Upper lobe of left lung (tissue), 6 donors: ENCODE results near the gene SHANK3. TPM values are rescaled to one million over a fixed set of nuclear protein-coding genes. Genes with fewer than 3 reads are reported as not detected.
A peak's percentile ranks its signal among the peaks of the same experiment; 100 is the strongest.

ENCODE experiments used
- ATAC-seq, 2 donors: fragments of 200-7000 bp; cut with Tn5 transposase; one replicate each; pipeline ENCODE4 v1.9.1; 2022; ENCODE audit warnings: mild to moderate bottlenecking in 2 of 2, moderate library complexity in 2 of 2; ENCODE audit not compliant: low FRiP score in 2 of 2
- DNase-seq, 2 donors: peaks; one replicate each; pipeline ENCODE4 v3.0.0-alpha.2; 2019 to 2020
- H3K27ac ChIP-seq, 4 donors: fragments of 200-600 bp; sonication (generic); one replicate each; pipeline ENCODE4 v1.5.1; 2016 to 2019
- H3K27me3 ChIP-seq, 4 donors: fragments of 200-600 bp; sonication (generic); one replicate each; pipeline ENCODE4 v1.5.1; 2017 to 2019
- H3K36me3 ChIP-seq, 4 donors: fragments of 200-600 bp; sonication (generic); one replicate each; pipeline ENCODE4 v1.5.1; 2016 to 2019
- H3K4me1 ChIP-seq, 4 donors: fragments of 200-600 bp; sonication (generic); one replicate each; pipeline ENCODE4 v1.5.1; 2018 to 2019
- H3K4me3 ChIP-seq, 4 donors: fragments of 200-600 bp; sonication (generic); one replicate each; pipeline ENCODE4 v1.5.1; 2017 to 2019; ENCODE audit warnings: mild to moderate bottlenecking in 2 of 4, moderate library complexity in 1 of 4
- H3K9me3 ChIP-seq, 4 donors: fragments of 200-600 bp; sonication (generic); one replicate each; pipeline ENCODE4 v1.5.1; 2018 to 2019
- EP300 ChIP-seq, 4 donors: sonication (generic); formaldehyde crosslinking; IDR thresholded peaks; one replicate each; pipeline ENCODE4 v1.5.1; 2017; ENCODE audit warnings: antibody characterized with exemption in 4 of 4, control low read depth in 2 of 4
- POLR2A ChIP-seq, 4 donors: fragments of 450-650 bp; IDR thresholded peaks; one replicate each; pipeline ENCODE4 v1.5.1; 2016 to 2017; ENCODE audit warnings: antibody characterized with exemption in 4 of 4, mild to moderate bottlenecking in 2 of 4
- POLR2AphosphoS5 ChIP-seq, 2 donors: sonication (generic); formaldehyde crosslinking; IDR thresholded peaks; one replicate each; pipeline ENCODE4 v1.5.1; 2017; ENCODE audit warnings: antibody characterized with exemption in 2 of 2
- whole genome bisulfite sequencing, 2 donors: methylation state at CpG; one replicate each; pipeline ENCODE4 v1.1.5; 2017 to 2018; 5-methylcytosine and 5-hydroxymethylcytosine counted together
- total RNA-seq, 6 donors: library from RNA; depleted of rRNA in 4 of 6; stranded (reverse); fragments of >200 nt in 4 of 6; gene quantifications; one replicate each; pipeline versions ENCODE4 v1.1.0 to v1.2.1, GENCODE V29; 2016 to 2021
- TF ChIP-seq, protein P1 (sequence below), 6 experiments: fragments of 450-650 bp in 4 of 6; fragments of 200-600 bp in 2 of 6; sonication (generic) in 2 of 6; IDR thresholded peaks; one replicate each; pipeline ENCODE4 v1.5.1; 2016 to 2019; ENCODE audit warnings: antibody characterized with exemption in 6 of 6
- donor health status: DM: no; HTN: no; CAD: no; lungs with moderate emphysema.
- donor health status: DM: no; HTN: yes; CAD: no; lungs with severe emphysema.

Gene SHANK3
- total RNA-seq, 6 donors from 2014 or later = 16.6 to 105 (median 51.1) TPM

DNA sequence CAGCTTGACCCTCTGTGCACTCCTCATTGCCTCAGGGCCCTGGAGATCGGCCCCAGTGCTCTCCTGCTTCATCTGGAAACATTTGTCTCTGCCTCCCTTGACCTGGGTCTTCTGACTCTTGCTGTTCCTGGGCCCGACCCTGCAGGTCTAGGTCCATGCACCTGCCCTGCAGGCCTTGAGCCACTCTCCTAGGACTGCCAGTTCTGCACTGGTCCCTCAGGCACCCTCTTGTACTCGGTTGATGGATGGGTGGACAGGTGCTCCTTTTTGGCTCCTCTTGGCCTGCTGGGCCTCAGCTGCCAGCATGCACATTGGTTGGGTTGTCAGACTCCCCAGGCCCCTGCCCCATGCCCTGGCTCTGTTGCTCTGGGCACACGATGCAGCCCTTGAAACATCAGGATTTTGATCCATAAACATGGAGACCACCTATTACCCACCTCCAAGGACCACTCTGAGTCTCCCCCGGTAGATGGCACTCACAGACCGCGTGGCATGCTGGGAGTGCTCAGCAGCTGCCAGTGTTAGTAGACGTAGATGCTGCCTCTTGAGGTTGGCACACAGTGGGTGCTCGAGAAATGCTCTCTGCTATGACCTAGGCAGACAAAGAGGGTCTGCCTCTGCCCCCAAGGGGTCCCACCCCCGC, 45.2 kb downstream of the SHANK3 start:
- no peaks in the 10 kb centered on the region for H3K27me3 ChIP-seq
- peaks cover 9 to 26% (median 14%) of the 10 kb centered on the region in 4 donors for H3K4me1 ChIP-seq
- no peak overlapping the region for H3K27ac ChIP-seq
- DNase-seq = no peak
- H3K9me3 ChIP-seq = no peaks in the 10 kb centered on the region
- H3K36me3 ChIP-seq = peaks cover 0 to 60% (median 5%) of the 10 kb centered on the region in 4 donors
- H3K4me3 ChIP-seq = no peak overlapping the region
- TF ChIP-seq POLR2A (IDR thresholded peaks at IDR 0.05) = no peak
- no peak for TF ChIP-seq POLR2AphosphoS5 (IDR thresholded peaks at IDR 0.05)
- no peak for TF ChIP-seq EP300 (IDR thresholded peaks at IDR 0.05)
- TF ChIP-seq, protein P1, sequence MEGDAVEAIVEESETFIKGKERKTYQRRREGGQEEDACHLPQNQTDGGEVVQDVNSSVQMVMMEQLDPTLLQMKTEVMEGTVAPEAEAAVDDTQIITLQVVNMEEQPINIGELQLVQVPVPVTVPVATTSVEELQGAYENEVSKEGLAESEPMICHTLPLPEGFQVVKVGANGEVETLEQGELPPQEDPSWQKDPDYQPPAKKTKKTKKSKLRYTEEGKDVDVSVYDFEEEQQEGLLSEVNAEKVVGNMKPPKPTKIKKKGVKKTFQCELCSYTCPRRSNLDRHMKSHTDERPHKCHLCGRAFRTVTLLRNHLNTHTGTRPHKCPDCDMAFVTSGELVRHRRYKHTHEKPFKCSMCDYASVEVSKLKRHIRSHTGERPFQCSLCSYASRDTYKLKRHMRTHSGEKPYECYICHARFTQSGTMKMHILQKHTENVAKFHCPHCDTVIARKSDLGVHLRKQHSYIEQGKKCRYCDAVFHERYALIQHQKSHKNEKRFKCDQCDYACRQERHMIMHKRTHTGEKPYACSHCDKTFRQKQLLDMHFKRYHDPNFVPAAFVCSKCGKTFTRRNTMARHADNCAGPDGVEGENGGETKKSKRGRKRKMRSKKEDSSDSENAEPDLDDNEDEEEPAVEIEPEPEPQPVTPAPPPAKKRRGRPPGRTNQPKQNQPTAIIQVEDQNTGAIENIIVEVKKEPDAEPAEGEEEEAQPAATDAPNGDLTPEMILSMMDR (IDR thresholded peaks at IDR 0.05) = no peak
- 89 to 91% methylated on average over 5 to 9 of the region's 10 CpGs for WGBS, 2 donors
- ATAC-seq = no peak

DNA sequence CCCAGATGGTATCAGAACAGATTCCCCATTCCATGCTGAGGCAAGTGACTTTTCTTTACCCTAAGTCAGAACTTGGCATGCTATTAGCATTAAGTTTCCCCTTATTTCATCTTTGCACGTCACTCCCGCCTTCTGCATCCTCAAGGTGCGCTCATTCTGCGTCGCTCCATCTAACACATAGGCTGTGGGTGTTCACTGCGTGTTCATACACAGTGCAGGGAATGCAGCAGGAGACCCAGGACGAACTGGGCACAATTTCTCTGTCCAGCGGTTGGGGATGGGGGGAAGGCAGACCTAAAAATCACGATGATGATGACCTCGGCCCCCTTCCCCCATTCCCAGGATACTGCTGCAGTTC, 45.7 kb downstream of the SHANK3 start:
- Histone ChIP-seq H3K36me3 (peaks cover 0 to 63% (median 5%) of the 10 kb centered on the region in 4 donors), H3K4me1 (peaks cover 5 to 26% (median 10%) of the 10 kb centered on the region in 4 donors), H3K4me3 (no peak overlapping the region), H3K27ac (no peak overlapping the region), H3K9me3 (no peaks in the 10 kb centered on the region), H3K27me3 (no peaks in the 10 kb centered on the region)
- ATAC-seq (no peak), DNase-seq (no peak)
- TF ChIP-seq, protein P1 (IDR thresholded peaks at IDR 0.05) = no peak
- TF ChIP-seq POLR2AphosphoS5 (IDR thresholded peaks at IDR 0.05) (no peak), EP300 (IDR thresholded peaks at IDR 0.05) (no peak), POLR2A (IDR thresholded peaks at IDR 0.05) (no peak)
- 93% methylated on average over 9 to 10 of the region's 10 CpGs for WGBS, 2 donors

DNA sequence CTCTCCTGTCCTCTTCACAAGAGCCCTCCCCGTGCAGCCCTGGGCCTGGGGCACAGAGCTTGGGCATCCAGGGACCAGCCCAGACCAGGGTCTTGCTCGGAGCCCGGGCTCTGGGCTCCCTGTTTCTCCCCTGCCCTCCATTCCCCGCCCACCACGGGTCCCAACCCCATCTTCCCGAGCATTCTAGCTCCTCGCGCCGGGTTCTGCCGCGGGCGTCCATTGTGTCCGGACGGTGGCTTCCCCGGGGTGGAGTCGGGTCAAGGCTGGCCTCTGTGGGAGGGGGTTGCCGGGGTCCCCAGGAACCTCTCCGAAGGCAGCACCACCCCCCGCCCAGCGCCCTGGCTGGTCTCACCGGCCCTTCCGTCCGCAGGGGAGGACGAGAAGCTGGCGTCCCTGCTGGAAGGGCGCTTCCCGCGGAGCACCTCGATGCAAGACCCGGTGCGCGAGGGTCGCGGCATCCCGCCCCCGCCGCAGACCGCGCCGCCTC, 47.2 kb downstream of the SHANK3 start:
- ATAC-seq (no peak), DNase-seq (peak in 1 of 2 donors; percentile 67)
- Histone ChIP-seq H3K27me3 (no peaks in the 10 kb centered on the region), H3K4me1 (peaks cover 0 to 19% (median 9%) of the 10 kb centered on the region in 4 donors), H3K9me3 (no peaks in the 10 kb centered on the region), H3K4me3 (no peak overlapping the region), H3K36me3 (peaks cover 0 to 68% (median 5%) of the 10 kb centered on the region in 4 donors), H3K27ac (no peak overlapping the region)
- TF ChIP-seq, protein P1 (IDR thresholded peaks at IDR 0.05) = no peak
- TF ChIP-seq POLR2AphosphoS5 (IDR thresholded peaks at IDR 0.05) (no peak), EP300 (IDR thresholded peaks at IDR 0.05) (no peak), POLR2A (IDR thresholded peaks at IDR 0.05) (no peak)
- WGBS, 2 donors = 67 to 68% methylated on average over 22 to 40 of the region's 40 CpGs

DNA sequence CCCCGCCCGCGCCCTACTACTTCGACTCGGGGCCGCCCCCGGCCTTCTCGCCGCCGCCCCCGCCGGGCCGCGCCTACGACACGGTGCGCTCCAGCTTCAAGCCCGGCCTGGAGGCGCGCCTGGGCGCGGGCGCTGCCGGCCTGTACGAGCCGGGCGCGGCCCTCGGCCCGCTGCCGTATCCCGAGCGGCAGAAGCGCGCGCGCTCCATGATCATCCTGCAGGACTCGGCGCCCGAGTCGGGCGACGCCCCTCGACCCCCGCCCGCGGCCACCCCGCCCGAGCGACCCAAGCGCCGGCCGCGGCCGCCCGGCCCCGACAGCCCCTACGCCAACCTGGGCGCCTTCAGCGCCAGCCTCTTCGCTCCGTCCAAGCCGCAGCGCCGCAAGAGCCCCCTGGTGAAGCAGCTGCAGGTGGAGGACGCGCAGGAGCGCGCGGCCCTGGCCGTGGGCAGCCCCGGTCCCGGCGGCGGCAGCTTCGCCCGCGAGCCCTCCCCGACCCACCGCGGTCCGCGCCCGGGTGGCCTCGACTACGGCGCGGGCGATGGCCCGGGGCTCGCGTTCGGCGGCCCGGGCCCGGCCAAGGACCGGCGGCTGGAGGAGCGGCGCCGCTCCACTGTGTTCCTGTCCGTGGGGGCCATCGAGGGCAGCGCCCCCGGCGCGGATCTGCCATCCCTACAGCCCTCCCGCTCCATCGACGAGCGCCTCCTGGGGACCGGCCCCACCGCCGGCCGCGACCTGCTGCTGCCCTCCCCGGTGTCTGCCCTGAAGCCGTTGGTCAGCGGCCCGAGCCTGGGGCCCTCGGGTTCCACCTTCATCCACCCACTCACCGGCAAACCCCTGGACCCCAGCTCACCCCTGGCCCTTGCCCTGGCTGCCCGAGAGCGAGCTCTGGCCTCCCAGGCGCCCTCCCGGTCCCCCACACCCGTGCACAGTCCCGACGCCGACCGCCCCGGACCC, 48.0 kb downstream of the SHANK3 start:
- TF ChIP-seq EP300 (IDR thresholded peaks at IDR 0.05) (no peak), POLR2A (IDR thresholded peaks at IDR 0.05) (no peak), POLR2AphosphoS5 (IDR thresholded peaks at IDR 0.05) (no peak)
- TF ChIP-seq, protein P1 (IDR thresholded peaks at IDR 0.05) = no peak
- no peaks in the 10 kb centered on the region for H3K9me3 ChIP-seq
- H3K4me1 ChIP-seq = peaks cover 0 to 19% (median 11%) of the 10 kb centered on the region in 4 donors
- H3K4me3 ChIP-seq = no peak overlapping the region
- DNase-seq (peak in 1 of 2 donors; percentile 82), ATAC-seq (no peak)
- H3K36me3 ChIP-seq = peaks cover 0 to 70% (median 6%) of the 10 kb centered on the region in 4 donors
- WGBS, 2 donors = 83 to 87% methylated on average over 81 to 83 of the region's 132 CpGs
- H3K27ac ChIP-seq = no peak overlapping the region
- no peaks in the 10 kb centered on the region for H3K27me3 ChIP-seq
